ENCODE measurements around the gene STK38L. TPM values are rescaled to one million over a fixed set of nuclear protein-coding genes. Genes with fewer than 3 reads are reported as not detected.

The STK38L gene
- total RNA-seq, 1 experiment from 2014 or later: 22.7 TPM

DNA sequence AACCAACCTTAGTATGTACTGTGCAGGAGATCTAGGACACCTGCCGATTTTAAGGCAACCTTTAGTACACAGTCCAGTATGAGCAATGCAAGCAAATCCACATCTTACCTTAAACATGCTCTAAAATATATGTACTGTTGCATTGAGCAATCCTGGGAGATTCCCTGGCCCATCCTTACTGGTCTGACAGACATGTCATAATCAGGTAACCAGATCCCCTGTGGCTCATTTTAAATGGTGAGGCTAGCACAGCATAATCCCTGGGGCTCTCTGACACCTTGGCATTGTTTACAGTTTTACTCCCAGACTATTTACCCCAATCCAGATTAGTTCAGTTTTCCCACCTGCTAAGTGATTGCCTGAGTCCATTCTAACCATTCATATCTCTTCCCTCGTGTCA lies 103.7 kb downstream of the STK38L start:
- DNase-seq (ENCODE audit: low spot score): no peak

DNA sequence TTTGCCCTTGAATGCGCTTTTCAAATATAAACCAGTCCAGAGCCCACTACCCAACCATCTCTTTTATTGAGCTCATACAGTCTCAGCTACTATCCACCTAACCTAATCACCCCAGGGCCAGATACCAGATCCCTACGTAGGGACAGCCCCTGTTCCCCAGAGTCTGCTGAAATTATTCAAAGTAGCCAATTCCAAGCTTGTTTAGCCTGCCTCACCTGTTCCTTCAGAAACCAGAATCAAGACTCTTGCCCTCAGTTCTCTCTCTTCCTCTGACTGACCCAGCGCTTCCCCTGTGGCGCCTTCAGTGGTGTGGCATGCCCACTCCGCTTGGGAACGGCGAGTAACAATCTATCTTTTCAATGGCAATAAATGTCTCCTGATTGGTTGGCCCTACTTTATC lies 107.4 kb downstream of the STK38L start:
- no peak for DNase-seq (ENCODE audit: low spot score)

DNA sequence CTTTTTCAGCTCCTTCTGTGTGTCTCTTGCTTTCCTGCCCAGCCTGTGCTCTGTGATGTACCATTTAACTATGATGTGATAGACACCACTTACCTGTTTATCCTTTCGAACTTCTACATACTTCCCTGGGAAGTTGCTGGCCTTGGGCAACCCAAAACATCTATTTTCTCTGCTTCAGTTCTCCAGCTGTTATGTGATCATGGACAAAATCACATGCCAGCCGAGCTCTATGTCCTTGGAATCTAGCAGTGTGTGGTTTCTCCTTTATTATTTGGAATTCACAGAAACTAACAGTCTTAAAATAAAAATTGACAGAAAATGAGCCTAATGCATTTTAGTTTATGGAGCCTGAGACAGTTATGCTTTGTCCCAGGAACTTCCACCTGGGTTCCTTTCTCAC lies 111.4 kb downstream of the STK38L start:
- no peak for DNase-seq (ENCODE audit: low spot score)

DNA sequence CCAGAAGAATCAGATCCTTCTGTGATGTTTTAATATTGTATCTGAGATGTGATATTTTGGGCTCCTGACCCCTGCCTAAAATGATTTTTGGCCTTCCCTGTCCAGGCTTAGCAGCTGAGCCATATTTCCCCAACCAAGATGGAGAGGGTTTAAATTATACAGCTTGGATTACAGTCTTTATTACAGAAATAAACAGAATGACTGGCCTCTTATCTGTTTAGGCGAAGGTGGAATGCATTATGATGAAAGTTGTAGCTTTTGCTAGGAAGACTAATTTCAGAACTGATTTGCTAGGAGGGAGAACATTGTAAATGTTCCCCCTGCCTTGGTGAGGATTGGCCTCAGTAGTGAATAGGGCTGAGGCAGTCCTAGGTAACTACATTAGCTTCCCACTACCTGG lies 111.9 kb downstream of the STK38L start:
- no peak for DNase-seq (ENCODE audit: low spot score)

DNA sequence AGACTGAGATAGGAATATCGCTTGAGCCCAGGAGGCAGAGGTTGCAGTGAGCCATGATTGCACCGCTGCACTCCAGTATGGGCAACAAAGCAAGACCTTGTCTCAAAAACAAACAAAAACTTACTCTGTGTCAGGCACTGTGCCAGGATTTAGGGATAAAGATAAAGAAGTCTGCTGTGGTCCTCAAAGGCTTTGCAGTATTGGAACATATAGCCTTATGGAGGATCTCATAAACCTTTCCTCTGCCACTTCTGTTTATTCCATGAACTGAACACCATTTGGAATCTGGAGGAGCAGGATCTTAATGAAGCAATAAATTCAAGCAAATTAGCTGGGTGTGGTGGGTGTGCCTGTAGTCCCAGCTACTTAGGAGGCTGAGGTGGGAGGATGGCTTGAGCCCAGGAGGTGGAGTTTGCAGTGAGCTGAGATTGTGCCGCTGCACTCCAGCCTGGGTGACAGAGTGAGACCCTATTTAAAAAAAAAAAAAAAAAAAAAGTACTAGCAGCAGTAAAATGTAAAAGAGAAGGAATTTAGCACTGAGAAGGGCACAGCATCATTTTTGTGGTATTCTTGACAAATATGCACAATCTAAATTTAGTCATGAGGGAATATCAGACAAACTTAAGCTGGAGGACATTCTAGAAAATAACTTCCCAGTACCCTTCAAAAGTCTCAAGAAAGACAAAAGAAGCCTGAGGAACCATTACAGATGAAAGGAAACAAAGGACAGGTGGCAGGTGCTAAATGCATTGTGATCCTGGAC lies 115.7 kb downstream of the STK38L start:
- no peak for DNase-seq (ENCODE audit: low spot score)

DNA sequence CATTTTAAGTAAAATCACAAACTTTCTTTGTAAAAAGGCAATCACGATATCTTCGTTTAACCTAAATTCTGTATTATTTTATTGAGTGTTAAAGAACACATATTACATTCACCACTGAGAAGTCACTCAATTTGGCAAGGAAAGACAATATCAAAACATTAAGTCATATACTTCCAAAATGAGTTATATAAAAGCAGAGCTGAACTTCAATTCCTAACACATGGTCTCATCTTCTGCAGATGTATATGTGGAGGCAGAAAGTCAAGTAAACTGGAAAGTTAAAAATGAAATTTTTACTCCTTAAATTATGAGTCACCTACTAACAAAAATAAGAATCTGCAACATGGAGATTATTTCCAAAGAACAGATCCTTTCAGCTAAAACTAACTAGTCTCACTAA lies 117.3 kb downstream of the STK38L start:
- DNase-seq (ENCODE audit: low spot score): no peak

DNA sequence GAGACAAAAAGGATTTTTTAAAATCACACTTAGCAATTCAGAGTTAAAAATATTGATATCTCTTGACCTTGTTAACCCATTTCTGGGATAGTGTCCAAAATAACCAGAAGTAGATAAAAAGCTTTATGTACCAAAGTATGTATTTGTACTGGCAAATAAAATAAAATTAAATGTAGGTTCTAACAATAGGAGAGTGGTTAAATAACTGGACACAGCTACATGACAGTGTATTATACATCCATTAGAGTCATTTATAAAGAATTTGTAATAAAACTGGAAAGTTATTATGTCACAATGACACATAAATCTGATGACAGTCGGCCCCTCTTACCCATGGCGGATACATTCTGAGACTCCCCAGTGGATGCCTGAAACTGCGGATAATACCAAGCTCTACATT lies 122.5 kb downstream of the STK38L start:
- DNase-seq (ENCODE audit: low spot score): no peak

DNA sequence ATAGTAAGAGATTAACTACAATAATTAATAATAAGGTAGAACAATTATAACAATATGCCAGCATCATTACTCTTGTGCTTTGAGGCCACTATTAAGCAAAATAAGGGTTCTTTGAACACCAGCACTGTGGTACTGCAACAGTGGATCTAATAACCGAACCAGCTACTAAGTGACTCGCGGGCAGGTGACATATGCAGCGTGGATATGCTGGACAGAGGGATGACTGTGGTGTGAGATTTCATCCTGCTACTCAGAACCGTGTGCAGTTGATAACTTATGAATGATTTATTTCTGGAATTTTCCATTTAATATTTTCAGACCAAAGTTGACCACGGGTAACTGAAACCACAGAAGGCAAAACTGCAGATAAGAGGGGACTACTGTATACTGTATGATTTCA lies 123.0 kb downstream of the STK38L start:
- DNase-seq (ENCODE audit: low spot score): no peak

Other genes starting within 250 kb of the STK38L start
- 58.9 and 67.6 TPM in 2 replicates for gene TM7SF3, start 229.9 kb upstream of the STK38L start, total RNA-seq (2014; rRNA removed; shearing (Covaris generic))
- gene MED21, start 221.7 kb upstream of the STK38L start, total RNA-seq (2014; rRNA removed; shearing (Covaris generic)): 79.5 and 83.3 TPM in 2 replicates
- gene C12orf71, start 161.7 kb upstream of the STK38L start, total RNA-seq (2014; rRNA removed; shearing (Covaris generic)): not detected in 2 replicates
- gene BMAL2, start 88.5 kb downstream of the STK38L start, total RNA-seq (2014; rRNA removed; shearing (Covaris generic)): 10.7 and 14.7 TPM in 2 replicates
- 0.33 TPM in 1 of 2 replicates, not detected in the other for gene SMCO2, start 202.4 kb downstream of the STK38L start, total RNA-seq (2014; rRNA removed; shearing (Covaris generic))